GM12878 (cell line): ENCODE measurements around the gene GLT8D2. TPM values are rescaled to one million over a fixed set of nuclear protein-coding genes. Genes with fewer than 3 reads are reported as not detected.

ENCODE experiments used
- ATF7 ChIP-seq: fragments of 450-650 bp; IDR thresholded peaks from 2 replicates; pipeline ENCODE4 v1.6.1; 2016; ENCODE audit warnings: low read depth, mild to moderate bottlenecking
- CHD2 ChIP-seq: IDR thresholded peaks from 2 replicates; pipeline ENCODE4 v1.6.1; 2011; ENCODE audit warnings: low read depth, low read length, improper control_type of control experiment, borderline replicate concordance
- EZH2 ChIP-seq: IDR thresholded peaks from 2 replicates; pipeline ENCODE4 v1.6.1; 2012; ENCODE audit warnings: low read depth, mild to moderate bottlenecking, control low read depth, inconsistent platforms, low read length, borderline replicate concordance; ENCODE audit not compliant: control insufficient read depth
- IKZF1 ChIP-seq: fragments of 450-650 bp; conservative IDR thresholded peaks from 2 replicates; pipeline ENCODE4 v1.6.1; 2017; ENCODE audit warnings: antibody characterized with exemption, mild to moderate bottlenecking
- MYB ChIP-seq: fragments of 150-350 bp; IDR thresholded peaks from 2 replicates; pipeline ENCODE4 v1.6.1; 2014; ENCODE audit warnings: mild to moderate bottlenecking, low read depth, low read length, borderline replicate concordance
- RB1 ChIP-seq: fragments of 450-650 bp; formaldehyde crosslinking; IDR thresholded peaks from 2 replicates; pipeline ENCODE4 v1.6.1; 2017; ENCODE audit warnings: mild to moderate bottlenecking, borderline replicate concordance
- SIX5 ChIP-seq: IDR thresholded peaks from 2 replicates; pipeline ENCODE4 v1.6.1; 2011; ENCODE audit warnings: mild to moderate bottlenecking, low read depth, low read length, moderate library complexity; ENCODE audit not compliant: severe bottlenecking
- SMAD5 ChIP-seq: IDR thresholded peaks from 2 replicates; pipeline ENCODE4 v1.6.1; 2016; ENCODE audit warnings: antibody characterized with exemption, low read depth
- SMARCA5 ChIP-seq: fragments of 450-650 bp; IDR thresholded peaks from 2 replicates; pipeline ENCODE4 v1.6.1; 2017; ENCODE audit warnings: mild to moderate bottlenecking
- SP1 ChIP-seq: IDR thresholded peaks from one replicate; pipeline ENCODE4 v1.6.1; 2011; ENCODE audit warnings: low read depth, low read length
- SUZ12 ChIP-seq: fragments of 200-600 bp; sonication (generic); IDR thresholded peaks from one replicate; pipeline ENCODE4 v1.6.1; 2018; ENCODE audit warnings: antibody characterized with exemption, mild to moderate bottlenecking; ENCODE audit not compliant: unreplicated experiment
- TBL1XR1 ChIP-seq: IDR thresholded peaks from 2 replicates; pipeline ENCODE4 v1.6.1; 2012; ENCODE audit warnings: low read depth, low read length, improper control_type of control experiment
- TCF12 ChIP-seq: IDR thresholded peaks from 2 replicates; pipeline ENCODE4 v1.6.1; 2011; ENCODE audit warnings: low read depth, mild to moderate bottlenecking, low read length
- polyA plus RNA-seq, 11 experiments: library from polyadenylated mRNA; depleted of rRNA in 4 of 11; unstranded in 6 of 11; stranded (reverse) in 5 of 11; fragments of >200 nt; fragmentation: Nextera tagmentation in 4 of 11; fragmentation: Illumina TruSeq in 1 of 11; extraction: Ambion mirVana in 4 of 11; extraction: Trizol in 1 of 11; gene quantifications; 1 replicate in 1 of 11; 2 replicates in 10 of 11; pipeline versions ENCODE4 v1.2.1 to v1.2.3, GENCODE V29; 2011 to 2016; ENCODE audit warnings: inconsistent platforms in 2 of 11, missing spikeins in 2 of 11, low read depth in 1 of 11
- total RNA-seq, 4 experiments: library from RNA; depleted of rRNA in 3 of 4; stranded (reverse); fragments of >200 nt in 3 of 4; fragmentation: Illumina TruSeq in 1 of 4; extraction: Trizol in 1 of 4; gene quantifications; 2 replicates each; pipeline versions ENCODE4 v1.2.1 to v1.2.3, GENCODE V29; 2013 to 2021
- TF ChIP-seq, protein P1 (sequence below): fragments of 450-650 bp; IDR thresholded peaks from 2 replicates; pipeline ENCODE4 v1.6.1; 2016; ENCODE audit warnings: mild to moderate bottlenecking
- TF ChIP-seq, protein P2 (sequence below): IDR thresholded peaks from 2 replicates; pipeline ENCODE4 v1.6.1; 2012; ENCODE audit warnings: low read depth, low read length, improper control_type of control experiment
- TF ChIP-seq, protein P3 (sequence below): IDR thresholded peaks from 2 replicates; pipeline ENCODE4 v1.6.1; 2012; ENCODE audit warnings: improper control_type of control experiment, low read depth, low read length; ENCODE audit not compliant: insufficient replicate concordance
- TF ChIP-seq, protein P4 (sequence below), 3 experiments: IDR thresholded peaks in 2 of 3; conservative IDR thresholded peaks in 1 of 3; 2 replicates each; pipeline ENCODE4 v1.5.1; 2011; ENCODE audit warnings: low read depth in 3 of 3, low read length in 3 of 3, mild to moderate bottlenecking in 3 of 3, control low read depth in 2 of 3, moderate library complexity in 2 of 3, inconsistent platforms in 1 of 3, mixed read lengths in 1 of 3; ENCODE audit not compliant: control insufficient read depth in 2 of 3, insufficient read depth in 1 of 3; ENCODE audit errors: extremely low read depth in 1 of 3

GLT8D2 gene
- total and polyA plus RNA-seq, 10 of the 15 experiments (the other 5 are each of a cell fraction or from before 2014, with no cell fraction given), result 0.06 to 0.80 (median 0.37) TPM; not detected in 1

DNA sequence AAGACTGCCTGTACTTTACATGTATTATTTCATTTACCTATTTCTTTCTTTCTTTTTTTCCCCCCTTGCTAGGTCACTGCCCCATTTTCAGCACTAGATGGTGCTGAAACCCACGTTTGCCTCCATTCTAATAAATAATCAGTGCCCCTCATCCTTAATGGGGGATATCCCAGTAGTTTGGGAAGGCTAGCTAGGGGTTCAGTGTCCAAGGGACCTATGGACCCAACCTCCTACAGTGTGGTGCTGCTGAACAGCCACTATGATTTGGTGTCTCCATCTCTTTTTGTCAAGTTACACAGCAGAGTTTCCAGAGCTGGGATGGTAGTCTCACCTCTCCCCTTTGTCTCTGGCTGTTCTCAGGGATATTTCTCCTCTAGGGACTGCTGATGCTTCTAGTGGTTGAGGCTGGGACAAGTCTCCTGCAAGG lies 7.8 kb upstream of the GLT8D2 start (continued):
- TF ChIP-seq, protein P1, sequence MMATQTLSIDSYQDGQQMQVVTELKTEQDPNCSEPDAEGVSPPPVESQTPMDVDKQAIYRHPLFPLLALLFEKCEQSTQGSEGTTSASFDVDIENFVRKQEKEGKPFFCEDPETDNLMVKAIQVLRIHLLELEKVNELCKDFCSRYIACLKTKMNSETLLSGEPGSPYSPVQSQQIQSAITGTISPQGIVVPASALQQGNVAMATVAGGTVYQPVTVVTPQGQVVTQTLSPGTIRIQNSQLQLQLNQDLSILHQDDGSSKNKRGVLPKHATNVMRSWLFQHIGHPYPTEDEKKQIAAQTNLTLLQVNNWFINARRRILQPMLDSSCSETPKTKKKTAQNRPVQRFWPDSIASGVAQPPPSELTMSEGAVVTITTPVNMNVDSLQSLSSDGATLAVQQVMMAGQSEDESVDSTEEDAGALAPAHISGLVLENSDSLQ, result no peak
- TF ChIP-seq TCF12 (no peak), SMAD5 (no peak), SUZ12 (no peak), CHD2 (no peak), EZH2 (no peak), ATF7 (no peak), MYB (no peak), RB1 (0 out of 2 replicates have a peak, but pooled peaks have one; percentile 26), SIX5 (no peak), SP1 (no peak), SMARCA5 (no peak), IKZF1 (no peak), TBL1XR1 (no peak)
- TF ChIP-seq, protein P2, sequence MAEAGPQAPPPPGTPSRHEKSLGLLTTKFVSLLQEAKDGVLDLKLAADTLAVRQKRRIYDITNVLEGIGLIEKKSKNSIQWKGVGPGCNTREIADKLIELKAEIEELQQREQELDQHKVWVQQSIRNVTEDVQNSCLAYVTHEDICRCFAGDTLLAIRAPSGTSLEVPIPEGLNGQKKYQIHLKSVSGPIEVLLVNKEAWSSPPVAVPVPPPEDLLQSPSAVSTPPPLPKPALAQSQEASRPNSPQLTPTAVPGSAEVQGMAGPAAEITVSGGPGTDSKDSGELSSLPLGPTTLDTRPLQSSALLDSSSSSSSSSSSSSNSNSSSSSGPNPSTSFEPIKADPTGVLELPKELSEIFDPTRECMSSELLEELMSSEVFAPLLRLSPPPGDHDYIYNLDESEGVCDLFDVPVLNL, result no peak
- TF ChIP-seq, protein P3, sequence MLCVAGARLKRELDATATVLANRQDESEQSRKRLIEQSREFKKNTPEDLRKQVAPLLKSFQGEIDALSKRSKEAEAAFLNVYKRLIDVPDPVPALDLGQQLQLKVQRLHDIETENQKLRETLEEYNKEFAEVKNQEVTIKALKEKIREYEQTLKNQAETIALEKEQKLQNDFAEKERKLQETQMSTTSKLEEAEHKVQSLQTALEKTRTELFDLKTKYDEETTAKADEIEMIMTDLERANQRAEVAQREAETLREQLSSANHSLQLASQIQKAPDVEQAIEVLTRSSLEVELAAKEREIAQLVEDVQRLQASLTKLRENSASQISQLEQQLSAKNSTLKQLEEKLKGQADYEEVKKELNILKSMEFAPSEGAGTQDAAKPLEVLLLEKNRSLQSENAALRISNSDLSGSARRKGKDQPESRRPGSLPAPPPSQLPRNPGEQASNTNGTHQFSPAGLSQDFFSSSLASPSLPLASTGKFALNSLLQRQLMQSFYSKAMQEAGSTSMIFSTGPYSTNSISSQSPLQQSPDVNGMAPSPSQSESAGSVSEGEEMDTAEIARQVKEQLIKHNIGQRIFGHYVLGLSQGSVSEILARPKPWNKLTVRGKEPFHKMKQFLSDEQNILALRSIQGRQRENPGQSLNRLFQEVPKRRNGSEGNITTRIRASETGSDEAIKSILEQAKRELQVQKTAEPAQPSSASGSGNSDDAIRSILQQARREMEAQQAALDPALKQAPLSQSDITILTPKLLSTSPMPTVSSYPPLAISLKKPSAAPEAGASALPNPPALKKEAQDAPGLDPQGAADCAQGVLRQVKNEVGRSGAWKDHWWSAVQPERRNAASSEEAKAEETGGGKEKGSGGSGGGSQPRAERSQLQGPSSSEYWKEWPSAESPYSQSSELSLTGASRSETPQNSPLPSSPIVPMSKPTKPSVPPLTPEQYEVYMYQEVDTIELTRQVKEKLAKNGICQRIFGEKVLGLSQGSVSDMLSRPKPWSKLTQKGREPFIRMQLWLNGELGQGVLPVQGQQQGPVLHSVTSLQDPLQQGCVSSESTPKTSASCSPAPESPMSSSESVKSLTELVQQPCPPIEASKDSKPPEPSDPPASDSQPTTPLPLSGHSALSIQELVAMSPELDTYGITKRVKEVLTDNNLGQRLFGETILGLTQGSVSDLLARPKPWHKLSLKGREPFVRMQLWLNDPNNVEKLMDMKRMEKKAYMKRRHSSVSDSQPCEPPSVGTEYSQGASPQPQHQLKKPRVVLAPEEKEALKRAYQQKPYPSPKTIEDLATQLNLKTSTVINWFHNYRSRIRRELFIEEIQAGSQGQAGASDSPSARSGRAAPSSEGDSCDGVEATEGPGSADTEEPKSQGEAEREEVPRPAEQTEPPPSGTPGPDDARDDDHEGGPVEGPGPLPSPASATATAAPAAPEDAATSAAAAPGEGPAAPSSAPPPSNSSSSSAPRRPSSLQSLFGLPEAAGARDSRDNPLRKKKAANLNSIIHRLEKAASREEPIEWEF, result no peak
- TF ChIP-seq, protein P4, sequence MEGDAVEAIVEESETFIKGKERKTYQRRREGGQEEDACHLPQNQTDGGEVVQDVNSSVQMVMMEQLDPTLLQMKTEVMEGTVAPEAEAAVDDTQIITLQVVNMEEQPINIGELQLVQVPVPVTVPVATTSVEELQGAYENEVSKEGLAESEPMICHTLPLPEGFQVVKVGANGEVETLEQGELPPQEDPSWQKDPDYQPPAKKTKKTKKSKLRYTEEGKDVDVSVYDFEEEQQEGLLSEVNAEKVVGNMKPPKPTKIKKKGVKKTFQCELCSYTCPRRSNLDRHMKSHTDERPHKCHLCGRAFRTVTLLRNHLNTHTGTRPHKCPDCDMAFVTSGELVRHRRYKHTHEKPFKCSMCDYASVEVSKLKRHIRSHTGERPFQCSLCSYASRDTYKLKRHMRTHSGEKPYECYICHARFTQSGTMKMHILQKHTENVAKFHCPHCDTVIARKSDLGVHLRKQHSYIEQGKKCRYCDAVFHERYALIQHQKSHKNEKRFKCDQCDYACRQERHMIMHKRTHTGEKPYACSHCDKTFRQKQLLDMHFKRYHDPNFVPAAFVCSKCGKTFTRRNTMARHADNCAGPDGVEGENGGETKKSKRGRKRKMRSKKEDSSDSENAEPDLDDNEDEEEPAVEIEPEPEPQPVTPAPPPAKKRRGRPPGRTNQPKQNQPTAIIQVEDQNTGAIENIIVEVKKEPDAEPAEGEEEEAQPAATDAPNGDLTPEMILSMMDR (IDR thresholded peaks at IDR 0.05 in 2 of 3, conservative IDR thresholded peaks at IDR 0.05 in 1 of 3; ENCODE audit: control insufficient read depth in 2 of 3, extremely low read depth in 1 of 3, insufficient read depth in 1 of 3, low read depth in 3 of 3, low read length in 3 of 3), result peak; percentile 71 to 77 (median 75)
